CD4-positive, alpha-beta T cell treated with Interleukin-12 subunit alpha and Interleukin-12 subunit beta, for 1 hour (primary cell): Measurements from ENCODE around the gene BCL2A1.
"Not testable (repeated sequence)": the region's sequence is repeated elsewhere in the genome, so short reads cannot be mapped to it uniquely, and the experiment has no call there.

Source experiments
- DNase-seq: peaks from one replicate; pipeline ENCODE4 v3.0.0-alpha.2; 2020

The BCL2A1 gene

GRCh38 chr15:79988448-79989117 is 17.6 kb upstream of the BCL2A1 start:
- DNase-seq: no peak

DNA sequence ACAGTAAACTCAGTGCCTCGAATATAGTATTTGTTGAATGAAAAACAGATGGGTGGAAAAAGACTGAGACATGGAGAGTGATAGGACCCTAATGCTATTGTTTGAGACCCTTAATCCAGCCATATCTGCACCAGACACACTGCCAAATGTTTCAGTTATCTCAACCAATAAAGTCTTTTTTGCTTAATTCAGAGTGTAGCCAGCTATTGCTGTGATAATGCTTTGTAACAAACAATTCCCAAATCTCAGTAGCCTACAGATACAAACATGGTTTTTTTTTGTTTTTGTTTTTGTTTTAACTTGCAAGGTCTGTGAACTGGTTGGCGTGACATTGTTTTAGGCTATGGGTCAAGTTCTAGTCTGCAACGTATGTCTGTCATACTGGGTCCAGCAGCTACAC is 17.0 kb upstream of the BCL2A1 start:
- no peak for DNase-seq

GRCh38 chr15:79987569-79987955 is 16.6 kb upstream of the BCL2A1 start:
- DNase-seq: no peak

DNA sequence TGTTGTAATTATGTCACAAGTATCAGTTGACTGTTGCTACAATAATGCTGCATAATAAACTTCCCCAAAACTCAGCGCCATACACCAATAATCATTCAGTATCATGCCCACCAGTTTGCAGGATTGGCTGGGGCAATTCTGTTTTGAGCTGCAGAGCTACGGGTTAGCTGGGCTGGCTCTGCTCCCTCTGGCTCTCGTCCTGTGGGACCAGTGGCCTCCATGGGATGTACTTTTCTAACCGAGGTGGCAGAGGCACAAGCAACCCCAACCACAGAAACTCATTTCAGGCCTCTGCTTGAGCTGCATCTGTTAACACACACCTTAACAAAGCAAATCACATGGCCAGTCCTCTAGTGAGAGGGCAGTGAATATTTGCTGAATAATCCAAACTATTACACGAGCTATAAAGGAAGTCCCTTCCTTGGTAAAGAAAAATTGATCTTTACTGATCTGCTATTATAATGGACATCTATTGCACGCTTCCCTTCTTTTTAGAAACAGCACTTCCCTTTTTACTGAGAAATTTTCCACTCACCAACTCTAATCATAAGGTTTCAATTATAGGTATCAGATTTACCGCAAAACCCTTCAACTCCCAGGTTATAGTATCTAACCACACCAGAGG is 10.9 kb upstream of the BCL2A1 start:
- DNase-seq: no peak

GRCh38 chr15:79978655-79979514 is 7.9 kb upstream of the BCL2A1 start:
- no peak for DNase-seq

- DNase-seq: no peak
Measured at GRCh38 chr15:79978260-79978654, 7.3 kb upstream of the BCL2A1 start.

DNA sequence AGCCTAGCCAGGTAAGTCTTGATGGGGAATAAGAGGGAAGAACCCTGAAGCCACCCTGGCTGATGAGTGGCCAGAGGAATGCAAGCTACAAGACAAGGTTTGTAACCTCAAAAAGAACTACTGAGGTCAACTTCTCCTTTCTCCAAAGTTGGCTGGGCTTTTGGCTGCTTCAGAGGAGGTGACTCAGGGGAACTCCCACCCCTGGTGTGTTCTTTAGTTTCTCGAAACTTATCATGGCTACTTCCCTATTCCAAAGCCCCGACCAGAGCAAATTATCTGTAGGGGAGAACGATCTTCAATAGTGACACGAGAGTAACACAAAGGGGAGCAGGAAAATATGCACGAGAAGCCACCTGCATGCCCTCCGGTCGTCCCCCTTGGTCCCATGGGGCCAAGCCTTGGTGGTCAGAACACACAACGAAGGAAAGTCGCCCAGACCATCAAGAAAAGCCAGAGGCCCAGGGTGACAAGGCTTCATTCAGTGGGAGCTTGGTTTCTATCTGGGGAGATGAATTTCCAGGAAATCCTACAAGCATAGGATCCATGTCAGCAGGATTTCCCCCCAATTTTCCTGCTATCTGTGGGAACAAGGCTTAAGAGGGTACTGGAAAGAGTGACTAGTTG is 6.5 kb upstream of the BCL2A1 start:
- no peak for DNase-seq

GRCh38 chr15:79973456-79974195 is 2.6 kb upstream of the BCL2A1 start:
- no peak for DNase-seq

GRCh38 chr15:79972863-79973262 is 1.9 kb upstream of the BCL2A1 start:
- no peak for DNase-seq

DNA sequence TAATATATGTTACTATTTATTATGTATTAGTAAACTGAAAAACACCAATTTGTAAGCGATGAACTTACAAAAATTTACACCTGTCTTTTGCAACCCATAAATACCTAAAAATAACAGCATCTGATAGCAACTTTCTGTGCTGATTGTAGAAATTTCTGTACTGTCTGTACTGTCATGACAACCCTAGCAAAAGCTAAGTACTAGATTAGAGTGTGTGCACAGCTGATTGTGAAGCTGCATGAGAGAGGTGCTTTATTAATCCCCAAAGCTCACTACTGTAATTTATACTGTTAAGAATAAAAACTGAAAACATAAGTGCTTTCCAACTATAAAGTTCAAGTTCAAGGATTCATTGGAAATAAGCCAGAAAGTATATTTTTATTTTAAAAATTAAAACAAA is 815 bp downstream of the BCL2A1 start:
- DNase-seq: no peak

GRCh38 chr15:79969146-79969545 is 1.9 kb downstream of the BCL2A1 start:
- no peak for DNase-seq

DNA sequence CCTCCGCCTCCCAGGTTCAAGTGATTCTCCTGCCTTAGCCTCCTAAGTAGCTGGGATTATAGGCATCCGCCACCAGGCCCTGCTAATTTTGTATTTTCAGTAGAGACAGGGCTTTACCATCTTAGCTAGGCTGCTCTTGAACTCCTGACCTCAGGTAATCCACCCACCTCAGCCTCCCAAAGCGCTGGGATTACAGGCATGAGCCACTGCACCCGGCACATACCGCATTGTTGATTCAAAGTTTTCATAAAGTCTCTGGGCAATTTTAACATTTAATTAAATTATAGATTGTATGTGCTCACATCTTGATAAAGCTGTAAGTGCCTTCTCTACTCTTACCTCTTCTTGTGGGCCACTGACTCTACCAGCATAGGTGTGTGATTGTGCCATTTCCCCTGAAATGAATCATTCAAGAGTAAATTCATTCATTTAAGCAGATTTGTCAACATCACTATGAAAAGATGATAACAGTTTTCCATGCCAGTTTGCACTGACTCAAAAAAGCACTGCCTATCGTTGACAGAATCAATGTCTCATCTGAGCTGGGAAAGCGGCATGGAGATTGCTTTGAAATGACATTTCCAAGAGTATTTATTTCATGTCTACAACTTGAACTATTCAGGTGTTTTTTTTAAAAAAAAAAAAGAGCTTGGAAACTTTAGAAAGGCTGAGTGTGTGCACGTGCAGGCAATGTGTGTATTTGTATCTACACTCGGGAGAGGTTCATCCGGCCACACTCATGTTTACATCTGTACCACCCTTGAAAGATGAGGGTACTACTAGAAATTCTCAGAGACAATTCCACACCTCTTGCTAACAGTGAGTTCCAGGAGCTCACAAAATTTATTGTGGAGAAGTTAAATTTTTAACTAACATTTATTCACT is 3.5 kb downstream of the BCL2A1 start:
- no peak for DNase-seq

GRCh38 chr15:79966634-79967297 is 4.2 kb downstream of the BCL2A1 start:
- DNase-seq: no peak

- peak; percentile 42 for DNase-seq
Measured at GRCh38 chr15:79965846-79966630, 5.0 kb downstream of the BCL2A1 start.

DNA sequence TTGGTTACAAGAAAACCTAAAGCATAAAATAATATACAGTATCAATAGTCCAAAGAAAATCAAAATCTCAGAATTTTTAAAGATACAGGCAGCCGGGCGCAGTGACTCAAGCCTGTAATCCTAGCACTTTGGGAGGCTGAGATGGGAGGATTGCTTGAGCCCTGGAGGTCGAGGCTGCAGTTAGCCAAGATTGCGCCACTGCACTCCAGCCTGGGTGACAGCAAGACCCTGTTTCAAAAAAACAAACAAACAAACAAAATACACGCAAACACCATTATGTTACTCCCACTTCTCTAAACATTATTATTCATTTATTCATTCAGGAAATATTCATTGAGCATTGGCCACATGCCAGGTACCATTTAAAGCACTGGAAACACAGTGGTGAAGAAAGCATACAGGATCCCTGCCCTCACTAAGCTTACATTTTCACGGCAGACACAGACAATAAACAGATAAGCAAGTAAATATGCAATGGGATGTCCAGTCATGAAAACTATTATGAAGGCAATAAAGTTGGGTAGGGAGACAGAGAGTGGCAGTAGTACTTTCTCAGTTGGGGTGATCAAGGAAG is 6.7 kb downstream of the BCL2A1 start:
- no peak for DNase-seq

GRCh38 chr15:79962921-79963320 is 8.1 kb downstream of the BCL2A1 start:
- DNase-seq: not testable (repeated sequence)

GRCh38 chr15:79962178-79962577 is 8.8 kb downstream of the BCL2A1 start:
- DNase-seq: no peak

- no peak for DNase-seq
Measured at GRCh38 chr15:79960502-79961212, 10.3 kb downstream of the BCL2A1 start.

DNA sequence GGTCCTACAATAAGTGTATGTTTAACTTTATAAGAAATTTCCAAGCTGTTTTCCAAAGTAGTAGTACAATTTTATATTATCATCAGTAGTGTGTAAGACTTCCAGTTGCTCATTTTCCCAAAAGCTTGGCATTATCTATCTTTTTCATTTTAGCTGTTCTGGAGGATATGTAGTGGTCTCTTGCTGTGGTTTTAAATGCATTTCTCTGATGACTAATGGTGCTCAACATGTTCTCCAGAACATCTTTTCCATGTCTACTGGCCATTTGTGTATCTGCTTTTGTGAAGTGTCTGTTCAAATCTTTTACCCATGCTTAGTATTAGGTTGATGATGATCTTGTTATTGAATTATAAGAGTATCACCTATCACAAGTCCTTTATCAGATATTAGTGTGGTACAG is 13.3 kb downstream of the BCL2A1 start:
- no peak for DNase-seq
